Measurements from ENCODE around the gene ATN1.

Gene ATN1

DNA sequence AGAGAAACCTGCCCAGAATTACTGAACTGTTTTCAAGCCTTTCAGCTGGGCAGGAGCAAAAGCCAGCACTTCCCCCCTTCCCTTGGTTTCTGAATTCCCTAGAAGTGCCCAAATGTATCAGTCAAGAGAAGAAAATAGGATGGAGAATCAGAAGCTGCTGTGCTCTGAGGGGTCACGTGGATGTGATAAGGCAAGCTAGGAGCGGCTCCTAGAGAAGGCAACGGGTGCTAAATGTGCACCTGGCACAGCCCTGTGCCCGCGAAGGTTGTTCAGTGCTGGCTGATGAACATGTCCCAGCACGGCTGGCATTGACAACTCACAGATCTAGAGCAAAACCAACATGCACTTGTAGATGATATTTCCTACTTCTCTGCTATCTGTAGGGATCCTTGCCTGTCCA is 51.3 kb downstream of the ATN1 start:
- no peak for DNase-seq

DNA sequence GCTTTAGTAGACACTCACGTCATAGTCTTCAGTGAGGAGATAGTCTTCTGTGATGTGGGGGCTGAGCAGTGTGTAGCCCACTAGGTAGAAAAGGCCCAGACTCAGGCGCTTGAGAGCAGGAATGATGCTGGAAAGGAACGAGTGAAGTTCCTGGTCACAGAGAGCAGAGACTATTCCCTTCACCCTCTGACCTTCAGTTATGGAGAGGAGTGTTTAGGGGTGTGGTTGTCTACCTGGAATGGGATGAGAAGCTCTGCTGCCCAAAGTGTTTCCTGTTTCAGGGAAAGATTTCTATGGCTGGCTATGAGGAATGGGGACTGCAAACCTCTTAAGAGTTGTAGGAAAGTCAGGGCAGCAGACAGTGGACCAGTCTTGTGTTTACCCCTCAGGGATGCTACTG is 51.7 kb downstream of the ATN1 start:
- no peak for DNase-seq

GRCh38 chr12:6980075-6980474 is 52.3 kb downstream of the ATN1 start:
- no peak for DNase-seq

GRCh38 chr12:6980740-6981139 is 53.0 kb downstream of the ATN1 start:
- no peak for DNase-seq

DNA sequence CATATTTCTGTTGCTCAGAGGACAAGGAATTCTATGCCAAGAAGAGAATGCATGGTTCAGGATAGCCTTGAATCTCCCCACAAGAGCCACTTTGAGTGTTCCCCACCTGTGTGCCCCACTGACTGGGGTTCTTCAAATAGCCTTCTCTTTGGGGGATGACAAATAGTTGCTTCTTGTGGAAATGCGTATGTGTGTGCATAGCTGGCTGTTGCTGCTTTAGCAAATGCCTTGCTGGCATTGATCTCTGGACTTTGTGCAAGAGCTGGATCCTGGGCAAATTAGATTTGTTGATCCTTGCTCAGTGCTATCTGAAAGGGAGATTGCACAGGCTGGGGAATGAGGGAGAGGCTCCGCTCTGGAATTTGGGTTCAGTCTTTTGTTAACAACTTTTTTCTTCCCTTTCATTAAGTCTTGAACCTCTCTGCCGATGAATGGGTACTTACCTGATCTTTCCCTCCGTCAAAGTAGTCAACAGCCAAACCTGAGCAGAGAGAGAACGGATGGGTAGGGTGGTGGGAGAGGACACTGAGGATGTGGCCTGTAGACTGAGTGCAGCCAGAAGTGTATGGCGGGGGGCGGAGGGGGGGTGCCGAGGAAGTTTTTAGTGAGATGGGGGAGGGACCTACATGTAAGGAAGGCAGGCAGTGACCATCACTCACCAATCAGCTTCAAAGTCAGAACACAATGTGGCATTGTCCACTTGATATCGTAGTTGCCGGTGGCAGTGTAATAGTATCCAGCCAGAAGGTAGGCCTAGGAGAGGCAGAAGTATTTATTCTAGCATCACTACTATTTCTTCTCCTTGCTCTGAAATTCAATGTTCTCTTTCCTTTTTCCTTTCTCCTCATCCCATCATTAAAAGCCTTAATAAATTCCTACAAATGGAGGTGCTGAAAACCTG is 53.6 kb downstream of the ATN1 start:
- no peak for DNase-seq

DNA sequence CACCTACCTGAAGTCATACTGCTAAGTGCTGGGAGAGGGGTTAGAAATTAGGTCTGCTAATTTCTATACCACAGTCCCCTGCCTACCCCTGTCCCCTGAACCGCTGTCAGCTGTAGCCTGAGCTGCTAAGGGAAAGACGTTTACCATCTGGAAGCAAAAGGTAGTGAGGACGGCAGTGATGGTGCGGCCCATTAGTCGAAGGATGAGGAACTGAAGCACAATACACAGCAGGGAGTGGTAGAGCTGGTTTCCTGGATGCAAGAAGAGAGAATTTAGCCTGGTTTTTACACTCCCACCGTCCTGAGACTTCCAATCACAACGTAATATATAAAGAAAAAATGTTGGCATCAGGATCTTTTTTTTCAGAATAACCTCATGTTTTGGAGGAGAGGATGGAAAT is 54.8 kb downstream of the ATN1 start:
- no peak for DNase-seq

DNA sequence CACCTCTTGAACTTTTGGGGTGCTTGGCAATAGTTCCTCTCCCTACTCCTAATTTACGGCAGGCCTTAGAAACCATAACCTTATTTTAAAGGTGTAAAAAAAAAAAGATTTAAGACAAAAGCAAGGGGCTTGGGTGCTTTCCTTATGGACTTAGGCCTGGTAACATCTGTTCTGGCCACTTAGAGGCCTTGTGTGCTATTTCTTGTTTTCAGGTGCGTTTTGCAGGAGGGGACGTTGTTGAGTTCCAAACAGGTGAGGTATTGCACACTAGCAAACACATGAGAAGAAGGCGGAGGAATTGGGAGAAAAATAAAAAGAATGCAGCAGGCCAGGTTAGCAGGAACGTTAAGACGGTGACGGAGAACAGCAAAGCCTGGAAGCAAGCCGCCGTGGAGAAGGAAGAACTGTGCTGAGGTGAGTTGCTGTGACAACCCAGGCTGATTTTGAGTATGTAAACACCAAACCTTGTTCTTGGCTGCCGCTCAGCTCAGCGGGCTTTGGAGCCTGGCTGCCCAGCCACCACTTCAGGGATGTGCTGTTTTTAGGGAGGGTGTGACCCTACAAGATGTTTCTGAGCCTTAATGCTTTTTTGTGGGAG is 60.3 kb downstream of the ATN1 start:
- DNase-seq = no peak
